Hepatocyte (in vitro differentiated cells): ENCODE measurements around the gene GNE. TPM values are rescaled to one million over a fixed set of nuclear protein-coding genes. Genes with fewer than 3 reads are reported as not detected.

Experiments
- DNase-seq: peaks from one replicate; pipeline ENCODE4 v3.0.0-alpha.2; 2016; ENCODE audit warnings: low spot score
- H2AFZ ChIP-seq: fragments of 200-600 bp; sonication (generic); 2 replicates; pipeline ENCODE4 v1.6.0; 2016; ENCODE audit warnings: antibody characterized with exemption, mild to moderate bottlenecking
- H3K27ac ChIP-seq: fragments of 200-600 bp; sonication (generic); 2 replicates; pipeline ENCODE4 v1.5.1; 2016; ENCODE audit warnings: mild to moderate bottlenecking
- H3K27me3 ChIP-seq: fragments of 200-600 bp; sonication (generic); 2 replicates; pipeline ENCODE4 v1.6.1; 2016
- H3K36me3 ChIP-seq: fragments of 200-600 bp; sonication (generic); replicated peaks from 2 replicates; pipeline ENCODE4 v1.5.1; 2016; ENCODE audit warnings: low read depth; ENCODE audit not compliant: insufficient read depth
- H3K4me1 ChIP-seq: fragments of 200-600 bp; sonication (generic); 2 replicates; pipeline ENCODE4 v1.5.1; 2016; ENCODE audit warnings: mild to moderate bottlenecking, moderate library complexity; ENCODE audit not compliant: insufficient read depth
- H3K4me2 ChIP-seq: fragments of 200-600 bp; sonication (generic); 2 replicates; pipeline ENCODE4 v1.6.0; 2016
- H3K4me3 ChIP-seq: fragments of 200-600 bp; sonication (generic); 2 replicates; pipeline ENCODE4 v1.5.1; 2016; ENCODE audit warnings: mild to moderate bottlenecking
- H3K79me2 ChIP-seq: fragments of 200-600 bp; sonication (generic); 2 replicates; pipeline ENCODE4 v1.6.0; 2017; ENCODE audit warnings: mild to moderate bottlenecking
- H3K9me2 ChIP-seq: fragments of 200-600 bp; sonication (generic); replicated peaks from 2 replicates; pipeline ENCODE4 v1.6.0; 2017; ENCODE audit warnings: mild to moderate bottlenecking; ENCODE audit not compliant: insufficient read depth
- H3K9me3 ChIP-seq: fragments of 200-600 bp; sonication (generic); 2 replicates; pipeline ENCODE4 v1.5.1; 2016; ENCODE audit warnings: low read depth, mild to moderate bottlenecking
- H4K20me1 ChIP-seq: fragments of 200-600 bp; sonication (generic); 2 replicates; pipeline ENCODE4 v1.6.0; 2016; ENCODE audit warnings: mild to moderate bottlenecking; ENCODE audit not compliant: insufficient read depth, poor library complexity, severe bottlenecking
- EZH2 ChIP-seq: fragments of 200-600 bp; sonication (generic); IDR thresholded peaks from 2 replicates; pipeline ENCODE4 v1.6.1; 2016; ENCODE audit warnings: antibody characterized with exemption, mild to moderate bottlenecking, borderline replicate concordance
- EZH2phosphoT487 ChIP-seq: fragments of 200-600 bp; sonication (generic); IDR thresholded peaks from one replicate; pipeline ENCODE4 v1.6.1; 2018; ENCODE audit warnings: antibody characterized with exemption, mild to moderate bottlenecking, low read depth, moderate library complexity; ENCODE audit not compliant: unreplicated experiment, severe bottlenecking
- WGBS: methylation state at CpG from one replicate; pipeline ENCODE4 v1.1.6; 2016; ENCODE audit warnings: low lambda C conversion rate; ENCODE audit errors: missing lambda C conversion rate; 5-methylcytosine and 5-hydroxymethylcytosine counted together
- polyA plus RNA-seq: library from polyadenylated mRNA; unstranded; fragments of >200 nt; fragmentation: Nextera tagmentation; extraction: Ambion mirVana; gene quantifications from 2 replicates; pipeline ENCODE4 v1.2.1, GENCODE V29; 2016
- total RNA-seq: library from RNA; depleted of rRNA; stranded (reverse); fragments of >200 nt; gene quantifications from 2 replicates; pipeline ENCODE4 v1.2.3, GENCODE V29; 2014
- TF ChIP-seq, protein P1 (sequence below): fragments of 200-600 bp; sonication (generic); IDR thresholded peaks from 2 replicates; pipeline ENCODE4 v1.5.1; 2016; ENCODE audit warnings: antibody characterized with exemption, mild to moderate bottlenecking; ENCODE audit not compliant: poor library complexity

The GNE gene
- total and polyA plus RNA-seq, 2 experiments from 2014 or later, result 6.5 to 14.9 TPM

DNA sequence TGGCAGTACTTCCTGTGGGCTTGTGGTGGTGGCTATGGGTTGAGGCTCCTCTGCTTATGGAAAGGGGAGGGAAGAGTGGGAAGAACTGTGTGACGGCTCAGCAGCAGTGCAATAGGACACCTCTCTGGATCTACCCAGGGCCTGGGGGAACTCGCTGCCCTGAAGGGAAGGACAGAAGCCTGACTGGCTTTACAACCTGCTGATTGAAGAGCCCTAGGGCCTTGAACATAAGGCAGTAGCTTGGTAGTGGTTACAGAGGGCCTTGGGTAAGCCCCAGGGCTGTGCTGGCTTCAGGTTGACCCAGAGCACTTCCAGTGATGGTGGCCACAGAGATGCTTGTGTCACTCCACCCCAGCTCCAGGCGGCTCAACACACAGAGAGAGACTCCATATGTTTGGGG is 83.5 kb downstream of the GNE start:
- no peak for DNase-seq
- H3K27me3 ChIP-seq, result no peaks in the 10 kb centered on the region
- no peak overlapping the region for H2AFZ ChIP-seq
- TF ChIP-seq EZH2phosphoT487 (no peak), EZH2 (no peak)
- TF ChIP-seq, protein P1, sequence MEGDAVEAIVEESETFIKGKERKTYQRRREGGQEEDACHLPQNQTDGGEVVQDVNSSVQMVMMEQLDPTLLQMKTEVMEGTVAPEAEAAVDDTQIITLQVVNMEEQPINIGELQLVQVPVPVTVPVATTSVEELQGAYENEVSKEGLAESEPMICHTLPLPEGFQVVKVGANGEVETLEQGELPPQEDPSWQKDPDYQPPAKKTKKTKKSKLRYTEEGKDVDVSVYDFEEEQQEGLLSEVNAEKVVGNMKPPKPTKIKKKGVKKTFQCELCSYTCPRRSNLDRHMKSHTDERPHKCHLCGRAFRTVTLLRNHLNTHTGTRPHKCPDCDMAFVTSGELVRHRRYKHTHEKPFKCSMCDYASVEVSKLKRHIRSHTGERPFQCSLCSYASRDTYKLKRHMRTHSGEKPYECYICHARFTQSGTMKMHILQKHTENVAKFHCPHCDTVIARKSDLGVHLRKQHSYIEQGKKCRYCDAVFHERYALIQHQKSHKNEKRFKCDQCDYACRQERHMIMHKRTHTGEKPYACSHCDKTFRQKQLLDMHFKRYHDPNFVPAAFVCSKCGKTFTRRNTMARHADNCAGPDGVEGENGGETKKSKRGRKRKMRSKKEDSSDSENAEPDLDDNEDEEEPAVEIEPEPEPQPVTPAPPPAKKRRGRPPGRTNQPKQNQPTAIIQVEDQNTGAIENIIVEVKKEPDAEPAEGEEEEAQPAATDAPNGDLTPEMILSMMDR, result no peak
- no peak overlapping the region for H3K4me3 ChIP-seq
- H3K27ac ChIP-seq, result no peak overlapping the region
- no peaks in the 10 kb centered on the region for H4K20me1 ChIP-seq
- H3K9me3 ChIP-seq, result no peaks in the 10 kb centered on the region
- H3K9me2 ChIP-seq, result no peaks in the 10 kb centered on the region
- no peaks in the 10 kb centered on the region for H3K36me3 ChIP-seq
- no peaks in the 10 kb centered on the region for H3K4me1 ChIP-seq
- no peaks in the 10 kb centered on the region for H3K79me2 ChIP-seq
- WGBS, result 66% methylated on average over 3 of the region's 3 CpGs
- no peak overlapping the region for H3K4me2 ChIP-seq

DNA sequence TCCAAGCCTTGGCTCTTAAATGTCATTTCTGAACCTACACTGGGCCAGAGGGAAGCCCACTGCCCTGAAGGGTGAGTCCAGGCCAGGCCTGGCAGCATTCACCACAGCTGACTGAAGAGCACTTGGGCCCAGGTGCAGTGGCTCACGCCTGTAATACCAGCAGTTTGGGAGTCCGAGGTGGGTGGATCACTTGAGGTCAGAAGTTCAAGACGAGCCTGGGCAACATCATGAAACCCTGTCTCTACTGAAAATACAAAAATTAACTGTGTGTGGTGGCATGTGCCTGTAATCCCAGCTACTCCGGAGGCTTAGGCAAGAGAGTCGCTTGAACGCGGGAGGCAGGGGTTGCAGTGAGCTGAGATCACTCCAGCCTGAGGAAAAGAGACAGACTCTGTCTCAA is 84.0 kb downstream of the GNE start:
- no peaks in the 10 kb centered on the region for H4K20me1 ChIP-seq
- no peaks in the 10 kb centered on the region for H3K9me2 ChIP-seq
- H3K36me3 ChIP-seq, result no peaks in the 10 kb centered on the region
- H2AFZ ChIP-seq, result no peak overlapping the region
- no peaks in the 10 kb centered on the region for H3K9me3 ChIP-seq
- no peak overlapping the region for H3K27ac ChIP-seq
- DNase-seq, result no peak
- H3K79me2 ChIP-seq, result no peaks in the 10 kb centered on the region
- 70% methylated on average over 7 of the region's 7 CpGs for WGBS
- H3K4me1 ChIP-seq, result no peaks in the 10 kb centered on the region
- no peak for TF ChIP-seq EZH2phosphoT487
- H3K4me2 ChIP-seq, result no peak overlapping the region
- no peaks in the 10 kb centered on the region for H3K27me3 ChIP-seq
- no peak overlapping the region for H3K4me3 ChIP-seq

DNA sequence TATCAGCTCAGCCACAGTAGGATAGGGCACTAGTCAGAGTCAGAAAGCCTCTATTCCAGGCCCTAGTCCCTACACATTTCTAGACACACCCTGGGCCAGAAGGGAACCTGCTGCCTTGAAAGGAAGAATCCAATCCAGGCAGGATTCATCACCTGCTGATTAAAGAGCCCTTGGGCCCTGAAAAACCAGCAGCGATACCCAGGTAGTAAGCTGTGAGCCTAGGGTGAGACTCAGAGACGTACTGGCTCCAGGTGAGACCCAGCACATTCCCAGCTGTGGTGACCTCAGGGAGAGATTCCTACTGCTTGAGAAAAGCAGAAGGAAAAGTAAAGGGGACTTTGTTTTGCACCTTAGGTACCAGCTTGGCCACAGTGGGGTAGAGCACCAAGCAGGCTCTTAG is 84.4 kb downstream of the GNE start:
- no peak for DNase-seq
- Histone ChIP-seq H3K4me3 (no peak overlapping the region), H3K9me3 (no peaks in the 10 kb centered on the region), H4K20me1 (no peaks in the 10 kb centered on the region), H3K27ac (no peak overlapping the region), H3K27me3 (no peaks in the 10 kb centered on the region), H3K36me3 (no peaks in the 10 kb centered on the region), H3K4me2 (no peak overlapping the region), H3K9me2 (no peaks in the 10 kb centered on the region), H3K4me1 (no peaks in the 10 kb centered on the region), H3K79me2 (no peaks in the 10 kb centered on the region), H2AFZ (no peak overlapping the region)
- TF ChIP-seq EZH2 (no peak), EZH2phosphoT487 (no peak)
- TF ChIP-seq, protein P1, result no peak
- 89% methylated on average over 2 of the region's 2 CpGs for WGBS

DNA sequence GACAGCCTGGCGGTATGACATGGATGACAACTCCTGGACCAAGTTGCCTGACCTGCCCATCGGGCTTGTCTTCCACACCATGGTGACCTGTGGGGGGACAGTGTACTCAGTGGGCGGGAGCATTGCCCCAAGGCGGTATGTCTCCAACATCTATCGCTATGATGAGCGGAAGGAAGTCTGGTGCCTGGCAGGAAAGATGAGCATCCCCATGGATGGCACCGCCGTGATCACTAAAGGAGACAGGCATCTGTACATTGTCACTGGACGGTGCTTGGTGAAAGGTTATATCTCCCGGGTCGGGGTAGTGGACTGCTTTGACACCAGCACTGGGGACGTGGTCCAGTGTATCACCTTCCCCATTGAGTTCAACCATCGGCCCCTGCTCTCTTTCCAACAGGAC is 87.7 kb downstream of the GNE start:
- H3K36me3 ChIP-seq, result no peaks in the 10 kb centered on the region
- no peaks in the 10 kb centered on the region for H3K9me2 ChIP-seq
- 97% methylated on average over 13 of the region's 13 CpGs for WGBS
- no peaks in the 10 kb centered on the region for H3K79me2 ChIP-seq
- no peaks in the 10 kb centered on the region for H3K27me3 ChIP-seq
- DNase-seq, result no peak
- peaks cover 3% of the 10 kb centered on the region for H3K4me1 ChIP-seq
- H3K4me3 ChIP-seq, result no peak overlapping the region
- H3K27ac ChIP-seq, result no peak overlapping the region
- no peak overlapping the region for H2AFZ ChIP-seq
- H4K20me1 ChIP-seq, result no peaks in the 10 kb centered on the region
- TF ChIP-seq EZH2, result no peak
- TF ChIP-seq, protein P1, result no peak
- no peak for TF ChIP-seq EZH2phosphoT487
- no peaks in the 10 kb centered on the region for H3K9me3 ChIP-seq
- no peak overlapping the region for H3K4me2 ChIP-seq
